Activated CD4-positive, alpha-beta T cell treated with anti-CD3 and anti-CD28 coated beads, Interleukin-2, amount 50 U/mL, for 48 hours (primary cell): ENCODE data around the gene CLRN1.

Source experiments
- DNase-seq, 2 experiments: peaks; one replicate each; pipeline ENCODE4 v3.0.0-alpha.2; 2020

The CLRN1 gene

DNA sequence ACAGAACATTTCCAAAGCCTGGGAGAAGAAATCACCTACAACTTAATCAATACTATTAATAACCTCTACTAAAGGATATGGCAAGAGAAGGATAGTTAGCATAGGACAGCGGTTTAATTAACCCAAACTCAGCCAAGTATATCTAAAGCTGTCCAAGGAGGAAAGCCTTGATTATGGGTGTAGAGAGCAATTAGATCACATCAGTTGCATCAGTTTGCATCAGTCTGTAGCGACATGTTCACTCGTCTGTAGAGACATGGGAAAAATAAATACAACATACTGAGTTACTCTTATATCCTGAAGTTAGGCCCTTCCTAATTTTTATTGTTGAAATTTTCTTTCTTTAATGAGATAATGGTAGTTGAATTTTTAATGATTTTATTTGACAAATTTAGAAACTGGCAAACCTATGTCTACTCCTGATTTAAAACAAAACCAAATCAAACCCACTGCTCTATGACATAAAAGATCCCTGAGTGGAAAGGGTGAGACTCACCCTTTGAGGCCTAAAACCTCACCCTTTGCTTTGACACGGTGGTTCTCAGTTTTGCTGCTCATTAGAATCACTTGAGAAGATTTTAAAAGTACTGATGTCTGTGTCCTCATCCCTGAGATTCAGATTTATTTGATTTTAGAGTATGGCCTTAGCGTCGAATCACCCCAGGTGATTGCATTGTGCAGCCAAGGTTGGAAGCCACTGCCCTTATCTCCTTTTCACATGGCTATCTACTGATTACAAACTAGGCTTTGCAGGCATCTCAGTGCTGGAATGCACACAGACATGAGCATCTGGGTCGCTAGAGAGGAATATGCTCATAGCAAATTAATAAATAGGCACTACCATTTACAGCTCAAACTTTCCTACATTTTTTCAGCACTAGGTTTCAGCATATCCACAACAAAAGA lies 2.8 kb upstream of the CLRN1 start:
- no peak for DNase-seq

- no peak for DNase-seq
Observed at GRCh38 chr3:150970665-150971324, 1.7 kb downstream of the CLRN1 start.

DNA sequence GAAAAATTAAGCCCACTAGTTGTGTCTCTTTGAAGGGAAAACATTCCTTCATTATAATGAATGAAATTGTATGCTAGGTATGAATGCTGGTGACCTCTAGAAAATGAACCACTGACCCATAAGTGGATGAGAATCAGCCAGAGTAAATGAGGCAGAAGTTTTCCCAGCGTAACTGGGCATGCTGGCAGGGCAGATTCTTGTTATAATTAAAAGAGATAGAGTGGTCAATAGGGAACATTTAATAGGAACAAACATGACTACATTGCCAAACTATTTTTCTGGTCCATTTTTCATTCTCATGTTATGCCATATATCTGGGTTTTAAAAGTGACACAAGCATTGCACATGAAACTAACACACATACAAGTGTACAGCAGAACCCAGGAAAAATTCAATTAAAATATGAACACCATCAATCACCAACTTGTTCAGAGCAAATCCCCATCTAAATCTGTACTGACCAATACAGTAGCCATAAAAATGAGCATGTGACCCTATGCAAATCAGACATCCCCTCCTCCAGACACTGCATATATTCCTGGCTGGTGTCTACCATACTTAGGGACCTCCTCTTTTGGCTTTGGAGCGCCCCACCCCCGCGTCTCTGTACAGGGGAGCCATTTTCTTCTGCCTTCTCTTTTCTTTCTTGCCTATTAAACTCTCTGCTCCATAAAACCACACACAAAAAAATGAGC lies 4.0 kb downstream of the CLRN1 start:
- no peak for DNase-seq

- no peak for DNase-seq
Observed at GRCh38 chr3:150965436-150965835, 7.1 kb downstream of the CLRN1 start.

- DNase-seq = no peak
Observed at GRCh38 chr3:150961949-150962348, 10.6 kb downstream of the CLRN1 start.

- DNase-seq = no peak
Observed at GRCh38 chr3:150960708-150961684, 11.5 kb downstream of the CLRN1 start.

DNA sequence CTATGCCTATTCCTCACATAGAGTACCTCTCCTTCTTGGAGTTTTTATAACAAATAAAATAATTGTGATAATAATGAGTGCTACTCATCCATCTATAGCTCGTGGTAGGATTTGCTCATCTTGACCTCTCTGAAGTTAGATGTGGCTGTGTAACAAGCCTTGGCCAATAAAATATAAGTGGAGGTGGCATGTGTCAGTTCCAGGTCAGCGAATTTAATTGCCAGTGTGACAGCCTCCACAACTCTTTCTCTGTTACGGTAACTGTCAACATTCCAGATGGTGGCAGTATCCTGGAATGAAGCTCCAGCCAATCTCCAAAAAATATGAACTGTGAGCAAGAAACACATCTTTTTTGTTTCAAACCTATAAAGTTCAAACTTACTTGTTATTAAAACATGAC lies 13.8 kb downstream of the CLRN1 start:
- DNase-seq = no peak

DNA sequence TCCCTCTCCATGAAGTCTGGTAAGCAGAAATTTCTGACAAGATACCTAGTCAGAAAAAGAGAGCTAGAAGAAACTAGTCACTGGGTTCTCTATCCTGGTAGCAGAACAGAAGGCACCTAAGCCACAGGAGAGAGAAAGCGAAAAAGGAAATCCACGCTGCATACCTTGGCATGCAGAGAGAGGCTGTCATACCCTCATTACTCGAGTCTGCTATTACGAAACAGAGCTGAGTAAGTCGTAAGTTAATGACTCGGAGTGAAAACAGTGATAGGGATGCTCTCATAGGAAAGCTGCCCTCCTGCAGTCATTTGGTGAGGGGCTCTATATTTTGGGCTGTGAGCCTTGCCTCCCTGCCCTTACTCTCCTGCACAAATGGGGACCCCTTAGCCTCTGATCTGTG lies 16.2 kb downstream of the CLRN1 start:
- no peak for DNase-seq

GRCh38 chr3:150951923-150952322 lies 20.6 kb downstream of the CLRN1 start:
- no peak for DNase-seq

DNA sequence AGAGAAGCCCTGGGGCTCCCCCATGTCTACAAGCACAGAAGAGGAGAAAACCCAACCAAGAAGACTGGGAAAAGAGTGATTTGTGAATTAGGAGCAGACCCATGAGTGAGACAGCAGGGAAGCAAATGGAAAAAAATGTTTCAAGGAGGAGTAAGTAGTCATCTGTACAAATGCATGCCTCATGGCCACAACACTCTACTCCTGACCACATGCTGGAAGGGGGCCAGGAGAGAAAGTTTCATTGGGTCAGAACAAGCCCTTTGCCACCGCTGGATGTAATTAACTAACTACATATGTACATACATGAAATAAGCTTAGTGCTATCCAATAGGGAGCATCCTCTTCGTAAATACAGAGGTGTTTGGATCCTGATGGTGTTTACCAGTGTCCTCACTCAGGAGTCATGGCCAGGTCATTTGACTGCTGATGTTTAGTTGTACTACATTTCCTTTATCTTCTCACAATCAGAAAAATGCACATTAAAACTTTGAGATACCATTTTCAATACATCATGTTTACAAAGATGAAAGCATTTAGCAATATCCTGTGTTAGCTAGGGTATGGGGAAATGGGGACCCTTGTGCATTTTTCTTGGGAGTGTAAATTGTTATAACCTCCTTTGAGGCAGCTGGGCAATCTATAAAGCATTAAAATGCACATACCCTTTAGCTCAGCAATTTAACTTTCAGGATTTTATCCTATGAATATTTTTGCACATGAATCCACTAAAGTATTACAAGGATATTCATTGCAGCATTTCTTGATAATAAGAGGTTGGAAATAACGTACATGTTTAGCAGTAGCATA lies 27.1 kb downstream of the CLRN1 start:
- DNase-seq = no peak

GRCh38 chr3:150942221-150942620 lies 30.3 kb downstream of the CLRN1 start:
- DNase-seq = no peak

DNA sequence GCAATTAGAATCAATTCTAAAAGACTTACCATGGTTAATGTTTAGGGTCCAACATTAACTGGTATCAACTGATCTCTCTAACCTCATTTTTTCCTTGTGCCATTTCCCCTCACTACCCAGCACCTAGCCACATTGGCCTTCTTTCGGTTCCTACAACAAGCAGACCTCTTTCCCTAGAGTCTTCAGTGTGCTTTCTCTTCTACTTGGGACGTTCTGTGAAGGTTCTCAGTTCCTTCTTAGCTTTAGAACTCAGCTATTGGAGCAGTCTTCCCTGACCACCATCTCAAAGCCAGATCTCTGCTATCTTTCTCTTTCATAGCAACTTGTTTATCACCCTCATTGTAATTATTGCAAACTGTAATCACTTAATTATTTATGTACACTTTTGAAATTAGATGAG lies 35.8 kb downstream of the CLRN1 start:
- DNase-seq = no peak

GRCh38 chr3:150933473-150933995 lies 39.0 kb downstream of the CLRN1 start:
- no peak for DNase-seq

- no peak for DNase-seq
Observed at GRCh38 chr3:150931745-150932144, 40.8 kb downstream of the CLRN1 start.

GRCh38 chr3:150930839-150931238 lies 41.7 kb downstream of the CLRN1 start:
- DNase-seq = no peak

- no peak for DNase-seq
Observed at GRCh38 chr3:150928234-150928633, 44.3 kb downstream of the CLRN1 start.

DNA sequence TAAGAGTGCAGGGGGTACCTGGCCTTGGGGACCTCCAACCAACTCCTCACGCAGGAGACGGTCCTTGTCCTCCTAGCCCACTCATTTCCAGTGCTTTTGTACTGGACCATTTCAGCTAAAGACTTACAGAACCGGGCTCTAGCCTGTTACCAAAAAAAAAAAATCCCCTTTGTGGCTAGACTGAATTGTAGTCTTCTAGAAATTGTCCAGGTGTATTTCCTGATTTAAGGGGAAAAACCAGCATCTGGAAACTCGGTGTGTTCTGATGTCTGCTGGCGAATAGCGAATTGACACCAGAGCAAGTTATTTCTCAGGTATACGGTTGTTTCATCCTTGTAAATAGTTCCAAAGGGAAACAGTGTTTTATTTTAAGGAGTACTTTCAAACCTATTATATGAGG lies 46.2 kb downstream of the CLRN1 start:
- no peak for DNase-seq

DNA sequence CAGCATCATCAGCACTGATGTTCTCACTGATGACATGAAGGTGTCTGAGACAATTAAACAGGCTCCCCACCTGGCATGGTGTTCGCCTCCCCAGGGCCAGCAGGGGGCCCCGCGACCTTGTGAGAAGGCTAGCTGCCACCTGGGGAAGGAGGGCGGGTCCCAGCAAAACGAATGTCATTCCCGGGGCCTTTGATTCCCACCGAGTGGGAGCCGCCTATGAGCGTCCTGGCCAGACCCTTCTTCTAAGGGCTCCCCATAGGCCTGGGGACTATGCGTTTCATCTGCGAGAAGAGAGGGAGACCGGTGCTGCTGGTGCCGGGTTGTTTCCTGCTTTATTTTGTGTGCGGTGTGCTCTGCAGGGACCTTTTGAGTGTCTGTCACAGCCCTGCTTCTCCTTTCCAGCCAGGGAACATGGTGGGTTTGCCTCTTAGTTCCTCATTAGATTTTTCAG lies 46.8 kb downstream of the CLRN1 start:
- DNase-seq = peak; percentile 62 to 68

DNA sequence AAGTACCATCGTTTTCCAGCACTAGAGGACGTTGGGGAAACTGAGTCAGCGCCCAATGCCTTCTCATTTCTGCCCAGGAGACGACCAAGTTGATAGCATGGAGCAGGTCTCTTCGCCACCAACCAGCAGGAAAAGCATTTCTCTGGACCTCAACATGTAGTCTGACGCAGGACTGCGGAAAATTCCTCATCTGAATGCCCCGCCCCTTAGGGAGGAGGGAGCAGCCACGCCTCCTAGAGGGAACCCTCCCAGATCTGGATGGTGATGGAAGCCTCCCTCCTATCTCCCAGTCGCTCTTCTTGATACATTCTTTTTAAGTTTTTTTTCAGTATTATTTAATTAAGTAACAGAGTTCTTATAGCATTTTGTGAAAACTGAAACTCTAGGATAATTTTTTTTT lies 49.9 kb downstream of the CLRN1 start:
- no peak for DNase-seq

DNA sequence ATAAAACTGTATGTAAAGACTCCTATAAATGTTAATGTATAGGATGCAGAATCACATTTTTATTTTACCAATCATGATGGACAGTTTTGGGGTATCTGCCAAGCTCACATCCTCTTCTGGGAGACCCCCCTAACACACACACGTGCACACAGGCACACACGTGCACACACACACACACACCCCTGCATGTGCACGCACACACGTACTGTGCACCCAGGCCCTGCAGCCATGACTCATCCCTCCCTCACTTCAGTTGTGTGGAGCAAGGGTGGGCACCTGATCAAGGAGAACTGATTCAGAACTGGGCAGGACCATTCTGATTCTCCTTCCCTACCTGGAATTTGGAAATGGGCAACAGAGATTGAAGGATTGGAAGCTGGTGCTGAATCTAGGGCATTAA lies 51.3 kb downstream of the CLRN1 start:
- DNase-seq = no peak

DNA sequence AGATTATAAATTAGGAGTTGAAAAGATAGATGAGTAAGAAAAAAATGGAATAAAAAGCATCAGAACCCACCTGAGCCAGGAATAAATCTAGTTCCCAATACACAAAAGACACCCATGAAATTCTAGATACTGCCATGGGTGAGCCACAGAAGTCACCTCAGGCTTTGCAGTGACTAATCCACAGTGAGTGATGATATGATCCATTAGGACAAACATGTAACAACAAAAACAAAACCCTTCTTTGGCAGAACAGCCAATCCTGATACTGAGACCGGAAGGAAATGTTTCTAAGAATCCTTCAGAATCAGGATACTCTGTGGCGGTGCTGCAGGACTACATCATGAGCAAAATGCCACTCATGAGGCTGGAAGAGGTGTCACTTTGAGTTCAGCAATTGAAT lies 52.3 kb downstream of the CLRN1 start:
- DNase-seq = no peak
